Measurements from ENCODE around the gene RPS3A.
"Not testable (repeated sequence)": the region's sequence is repeated elsewhere in the genome, so short reads cannot be mapped to it uniquely, and the experiment has no call there.

The RPS3A gene

GRCh38 chr4:151110236-151110635 lies 10.8 kb downstream of the RPS3A start:
- DNase-seq (ENCODE audit: low read depth), result no peak
- H3K4me3 ChIP-seq (ENCODE audit: control insufficient read depth, low read depth, low read length), result no peak overlapping the region
- no peak for TF ChIP-seq CTCF (IDR thresholded peaks at IDR 0.05; ENCODE audit: control insufficient read depth, insufficient read depth, low read depth, low read length, missing control alignments)

- no peak overlapping the region for H3K4me3 ChIP-seq (ENCODE audit: control insufficient read depth, low read depth, low read length)
- DNase-seq (ENCODE audit: low read depth), result no peak
- TF ChIP-seq CTCF (IDR thresholded peaks at IDR 0.05; ENCODE audit: control insufficient read depth, insufficient read depth, low read depth, low read length, missing control alignments), result no peak
Observed at GRCh38 chr4:151114338-151114737, 14.9 kb downstream of the RPS3A start.

- no peak for DNase-seq (ENCODE audit: low read depth)
- no peak for TF ChIP-seq CTCF (IDR thresholded peaks at IDR 0.05; ENCODE audit: control insufficient read depth, insufficient read depth, low read depth, low read length, missing control alignments)
- no peak overlapping the region for H3K4me3 ChIP-seq (ENCODE audit: control insufficient read depth, low read depth, low read length)
Observed at GRCh38 chr4:151114986-151115385, 15.6 kb downstream of the RPS3A start.

GRCh38 chr4:151117371-151117962 lies 18.0 kb downstream of the RPS3A start:
- no peak overlapping the region for H3K4me3 ChIP-seq (ENCODE audit: control insufficient read depth, low read depth, low read length)
- no peak for DNase-seq (ENCODE audit: low read depth)
- peak; percentile 78 for TF ChIP-seq CTCF (IDR thresholded peaks at IDR 0.05; ENCODE audit: control insufficient read depth, insufficient read depth, low read depth, low read length, missing control alignments)

- no peak for TF ChIP-seq CTCF (IDR thresholded peaks at IDR 0.05; ENCODE audit: control insufficient read depth, insufficient read depth, low read depth, low read length, missing control alignments)
- H3K4me3 ChIP-seq (ENCODE audit: control insufficient read depth, low read depth, low read length), result no peak overlapping the region
- DNase-seq (ENCODE audit: low read depth), result no peak
Observed at GRCh38 chr4:151129796-151130195, 30.4 kb downstream of the RPS3A start.

GRCh38 chr4:151133311-151133710 lies 33.9 kb downstream of the RPS3A start:
- H3K4me3 ChIP-seq (ENCODE audit: control insufficient read depth, low read depth, low read length), result no peak overlapping the region
- no peak for DNase-seq (ENCODE audit: low read depth)
- no peak for TF ChIP-seq CTCF (IDR thresholded peaks at IDR 0.05; ENCODE audit: control insufficient read depth, insufficient read depth, low read depth, low read length, missing control alignments)

GRCh38 chr4:151136048-151136447 lies 36.6 kb downstream of the RPS3A start:
- not testable (repeated sequence) for H3K4me3 ChIP-seq (ENCODE audit: control insufficient read depth, low read depth, low read length); DNase-seq (ENCODE audit: low read depth)
